ENCODE data around the gene CAMKMT. TPM values are rescaled to one million over a fixed set of nuclear protein-coding genes. Genes with fewer than 3 reads are reported as not detected.

The CAMKMT gene
- total RNA-seq, 1 donor from 2014 or later = 6.1 TPM

- DNase-seq (ENCODE audit: extremely low read depth, low read depth, low spot score) = no peak
Observed at GRCh38 chr2:44680983-44681531, 319.3 kb downstream of the CAMKMT start.

GRCh38 chr2:44682459-44682858, 320.7 kb downstream of the CAMKMT start:
- DNase-seq (ENCODE audit: extremely low read depth, low read depth, low spot score) = no peak

GRCh38 chr2:44684559-44684958, 322.8 kb downstream of the CAMKMT start:
- no peak for DNase-seq (ENCODE audit: extremely low read depth, low read depth, low spot score)

GRCh38 chr2:44686561-44686960, 324.8 kb downstream of the CAMKMT start:
- DNase-seq (ENCODE audit: extremely low read depth, low read depth, low spot score) = no peak

- no peak for DNase-seq (ENCODE audit: extremely low read depth, low read depth, low spot score)
Observed at GRCh38 chr2:44687686-44688455, 326.1 kb downstream of the CAMKMT start.

GRCh38 chr2:44688456-44689124, 326.8 kb downstream of the CAMKMT start:
- no peak for DNase-seq (ENCODE audit: extremely low read depth, low read depth, low spot score)

- DNase-seq (ENCODE audit: extremely low read depth, low read depth, low spot score) = no peak
Observed at GRCh38 chr2:44689516-44689915, 327.8 kb downstream of the CAMKMT start.

GRCh38 chr2:44691174-44691785, 329.5 kb downstream of the CAMKMT start:
- no peak for DNase-seq (ENCODE audit: extremely low read depth, low read depth, low spot score)

- no peak for DNase-seq (ENCODE audit: extremely low read depth, low read depth, low spot score)
Observed at GRCh38 chr2:44692821-44693220, 331.1 kb downstream of the CAMKMT start.

- no peak for DNase-seq (ENCODE audit: extremely low read depth, low read depth, low spot score)
Observed at GRCh38 chr2:44700824-44701223, 339.1 kb downstream of the CAMKMT start.

- no peak for DNase-seq (ENCODE audit: extremely low read depth, low read depth, low spot score)
Observed at GRCh38 chr2:44705356-44705755, 343.6 kb downstream of the CAMKMT start.

- no peak for DNase-seq (ENCODE audit: extremely low read depth, low read depth, low spot score)
Observed at GRCh38 chr2:44705876-44706480, 344.2 kb downstream of the CAMKMT start.

GRCh38 chr2:44706681-44707553, 345.2 kb downstream of the CAMKMT start:
- DNase-seq (ENCODE audit: extremely low read depth, low read depth, low spot score) = no peak

GRCh38 chr2:44707945-44708660, 346.4 kb downstream of the CAMKMT start:
- DNase-seq (ENCODE audit: extremely low read depth, low read depth, low spot score) = no peak

- no peak for DNase-seq (ENCODE audit: extremely low read depth, low read depth, low spot score)
Observed at GRCh38 chr2:44708661-44709000, 346.9 kb downstream of the CAMKMT start.

- DNase-seq (ENCODE audit: extremely low read depth, low read depth, low spot score) = no peak
Observed at GRCh38 chr2:44713170-44713569, 351.4 kb downstream of the CAMKMT start.

- no peak for DNase-seq (ENCODE audit: extremely low read depth, low read depth, low spot score)
Observed at GRCh38 chr2:44715671-44716081, 353.9 kb downstream of the CAMKMT start.

- DNase-seq (ENCODE audit: extremely low read depth, low read depth, low spot score) = no peak
Observed at GRCh38 chr2:44716131-44716530, 354.4 kb downstream of the CAMKMT start.

GRCh38 chr2:44718431-44718830, 356.7 kb downstream of the CAMKMT start:
- DNase-seq (ENCODE audit: extremely low read depth, low read depth, low spot score) = no peak

- no peak for DNase-seq (ENCODE audit: extremely low read depth, low read depth, low spot score)
Observed at GRCh38 chr2:44719562-44719961, 357.8 kb downstream of the CAMKMT start.
